ENCODE data around the gene SLC13A2.

- TF ChIP-seq CTCF (IDR thresholded peaks at IDR 0.05 in 2 of 3, conservative IDR thresholded peaks at IDR 0.05 in 1 of 3; ENCODE audit: insufficient read depth in 2 of 3, low read depth in 1 of 3, low read length in 3 of 3) = no peak
- no peak for TF ChIP-seq FOS (IDR thresholded peaks at IDR 0.05; ENCODE audit: extremely low read depth, insufficient read length)
- TF ChIP-seq POLR2A (conservative IDR thresholded peaks at IDR 0.05) = no peak
- TF ChIP-seq, protein P1, sequence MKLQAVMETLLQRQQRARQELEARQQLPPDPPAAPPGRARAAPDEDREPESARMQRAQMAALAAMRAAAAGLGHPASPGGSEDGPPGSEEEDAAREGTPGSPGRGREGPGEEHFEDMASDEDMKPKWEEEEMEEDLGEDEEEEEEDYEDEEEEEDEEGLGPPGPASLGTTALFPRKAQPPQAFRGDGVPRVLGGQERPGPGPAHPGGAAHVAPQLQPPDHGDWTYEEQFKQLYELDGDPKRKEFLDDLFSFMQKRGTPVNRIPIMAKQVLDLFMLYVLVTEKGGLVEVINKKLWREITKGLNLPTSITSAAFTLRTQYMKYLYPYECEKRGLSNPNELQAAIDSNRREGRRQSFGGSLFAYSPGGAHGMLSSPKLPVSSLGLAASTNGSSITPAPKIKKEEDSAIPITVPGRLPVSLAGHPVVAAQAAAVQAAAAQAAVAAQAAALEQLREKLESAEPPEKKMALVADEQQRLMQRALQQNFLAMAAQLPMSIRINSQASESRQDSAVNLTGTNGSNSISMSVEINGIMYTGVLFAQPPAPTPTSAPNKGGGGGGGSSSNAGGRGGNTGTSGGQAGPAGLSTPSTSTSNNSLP (IDR thresholded peaks at IDR 0.05; ENCODE audit: borderline replicate concordance, low read depth, low read length) = no peak
- TF ChIP-seq SAFB2 (IDR thresholded peaks at IDR 0.05; ENCODE audit: borderline replicate concordance, low read depth, low read length, severe bottlenecking) = no peak
- no peak for TF ChIP-seq EZH2 (IDR thresholded peaks at IDR 0.05; ENCODE audit: borderline replicate concordance, low read depth, low read length)
- no peak for TF ChIP-seq HMG20B (CRISPR knock-in tag; IDR thresholded peaks at IDR 0.05)
- TF ChIP-seq CBX3 (IDR thresholded peaks at IDR 0.05; ENCODE audit: borderline replicate concordance in 1 of 2, low read length in 2 of 2) = no peak
- no peak for TF ChIP-seq LEF1 (IDR thresholded peaks at IDR 0.05)
- no peak for TF ChIP-seq RBM14 (IDR thresholded peaks at IDR 0.05; ENCODE audit: borderline replicate concordance, insufficient read depth, low read depth, low read length)
- TF ChIP-seq PYGO2 (tag; IDR thresholded peaks at IDR 0.05) = no peak
Observed at GRCh38 chr17:28487881-28488532, 14.6 kb downstream of the SLC13A2 start.
